Measurements from ENCODE around the gene NSA2.
"Not testable (repeated sequence)": the region's sequence is repeated elsewhere in the genome, so short reads cannot be mapped to it uniquely, and the experiment has no call there.

Gene NSA2

GRCh38 chr5:74725331-74725730 lies 41.7 kb upstream of the NSA2 start:
- Histone ChIP-seq H3K4me2 (ENCODE audit: insufficient read depth, low read length) (no peak overlapping the region), H3K27ac (ENCODE audit: low read length) (no peak overlapping the region), H3K4me3 (ENCODE audit: low read depth in 1 of 2, low read length in 2 of 2) (no peak overlapping the region), H3K4me1 (ENCODE audit: insufficient read depth, low read length) (no peaks in the 10 kb centered on the region), H3K9ac (ENCODE audit: low read depth, low read length) (no peak overlapping the region), H3K36me3 (ENCODE audit: insufficient read depth, low read length) (peaks cover 74% of the 10 kb centered on the region), H4K20me1 (ENCODE audit: insufficient read depth, low read length) (no peaks in the 10 kb centered on the region), H3K79me2 (ENCODE audit: insufficient read depth, low read length) (no peaks in the 10 kb centered on the region), H2AFZ (ENCODE audit: low read depth, low read length) (no peak overlapping the region), H3K27me3 (ENCODE audit: insufficient read depth, low read length, poor library complexity) (no peaks in the 10 kb centered on the region), H3K9me3 (ENCODE audit: insufficient read depth, low read length, severe bottlenecking) (no peaks in the 10 kb centered on the region)
- no peak for ATAC-seq (ENCODE audit: insufficient read depth, low read depth)
- no peak for TF ChIP-seq CTCF (IDR thresholded peaks at IDR 0.05; ENCODE audit: borderline replicate concordance, extremely low read depth, low read length, poor library complexity, severe bottlenecking)
- no peak for TF ChIP-seq EZH2 (IDR thresholded peaks at IDR 0.05; ENCODE audit: borderline replicate concordance, low read depth, low read length, severe bottlenecking)
- no peak for DNase-seq

- Histone ChIP-seq H3K27me3 (ENCODE audit: insufficient read depth, low read length, poor library complexity) (no peaks in the 10 kb centered on the region), H3K9ac (ENCODE audit: low read depth, low read length) (no peak overlapping the region), H3K9me3 (ENCODE audit: insufficient read depth, low read length, severe bottlenecking) (no peaks in the 10 kb centered on the region), H3K4me2 (ENCODE audit: insufficient read depth, low read length) (no peak overlapping the region), H3K4me3 (ENCODE audit: low read depth in 1 of 2, low read length in 2 of 2) (no peak overlapping the region), H4K20me1 (ENCODE audit: insufficient read depth, low read length) (no peaks in the 10 kb centered on the region), H3K27ac (ENCODE audit: low read length) (no peak overlapping the region), H3K4me1 (ENCODE audit: insufficient read depth, low read length) (no peaks in the 10 kb centered on the region), H3K36me3 (ENCODE audit: insufficient read depth, low read length) (peaks cover 70% of the 10 kb centered on the region), H3K79me2 (ENCODE audit: insufficient read depth, low read length) (no peaks in the 10 kb centered on the region), H2AFZ (ENCODE audit: low read depth, low read length) (no peak overlapping the region)
- DNase-seq, result no peak
- no peak for TF ChIP-seq CTCF (IDR thresholded peaks at IDR 0.05; ENCODE audit: borderline replicate concordance, extremely low read depth, low read length, poor library complexity, severe bottlenecking)
- no peak for TF ChIP-seq EZH2 (IDR thresholded peaks at IDR 0.05; ENCODE audit: borderline replicate concordance, low read depth, low read length, severe bottlenecking)
- no peak for ATAC-seq (ENCODE audit: insufficient read depth, low read depth)
These were observed 30.3 kb upstream of the NSA2 start for GRCh38 chr5:74736759-74737158.

GRCh38 chr5:74738406-74738805 lies 28.6 kb upstream of the NSA2 start:
- no peaks in the 10 kb centered on the region for H3K27me3 ChIP-seq (ENCODE audit: insufficient read depth, low read length, poor library complexity)
- no peak overlapping the region for H3K4me2 ChIP-seq (ENCODE audit: insufficient read depth, low read length)
- H3K9me3 ChIP-seq (ENCODE audit: insufficient read depth, low read length, severe bottlenecking), result no peaks in the 10 kb centered on the region
- no peak overlapping the region for H3K27ac ChIP-seq (ENCODE audit: low read length)
- no peaks in the 10 kb centered on the region for H3K79me2 ChIP-seq (ENCODE audit: insufficient read depth, low read length)
- no peak overlapping the region for H3K9ac ChIP-seq (ENCODE audit: low read depth, low read length)
- no peak overlapping the region for H3K4me3 ChIP-seq (ENCODE audit: low read depth in 1 of 2, low read length in 2 of 2)
- TF ChIP-seq EZH2 (IDR thresholded peaks at IDR 0.05; ENCODE audit: borderline replicate concordance, low read depth, low read length, severe bottlenecking) (no peak), CTCF (IDR thresholded peaks at IDR 0.05; ENCODE audit: borderline replicate concordance, extremely low read depth, low read length, poor library complexity, severe bottlenecking) (no peak)
- no peak for DNase-seq
- peaks cover 66% of the 10 kb centered on the region for H3K36me3 ChIP-seq (ENCODE audit: insufficient read depth, low read length)
- no peaks in the 10 kb centered on the region for H4K20me1 ChIP-seq (ENCODE audit: insufficient read depth, low read length)
- no peak overlapping the region for H2AFZ ChIP-seq (ENCODE audit: low read depth, low read length)
- no peak for ATAC-seq (ENCODE audit: insufficient read depth, low read depth)
- no peaks in the 10 kb centered on the region for H3K4me1 ChIP-seq (ENCODE audit: insufficient read depth, low read length)

- not testable (repeated sequence) for DNase-seq; H3K79me2 ChIP-seq (ENCODE audit: insufficient read depth, low read length); H3K4me2 ChIP-seq (ENCODE audit: insufficient read depth, low read length); H3K27ac ChIP-seq (ENCODE audit: low read length); ATAC-seq (ENCODE audit: insufficient read depth, low read depth); H2AFZ ChIP-seq (ENCODE audit: low read depth, low read length); H3K4me1 ChIP-seq (ENCODE audit: insufficient read depth, low read length); H4K20me1 ChIP-seq (ENCODE audit: insufficient read depth, low read length); H3K9ac ChIP-seq (ENCODE audit: low read depth, low read length); H3K9me3 ChIP-seq (ENCODE audit: insufficient read depth, low read length, severe bottlenecking); H3K27me3 ChIP-seq (ENCODE audit: insufficient read depth, low read length, poor library complexity); H3K4me3 ChIP-seq (ENCODE audit: low read depth in 1 of 2, low read length in 2 of 2)
- H3K36me3 ChIP-seq (ENCODE audit: insufficient read depth, low read length), result peaks cover 76% of the 10 kb centered on the region
These were observed 18.3 kb upstream of the NSA2 start for GRCh38 chr5:74748742-74749141.
